Esophagus muscularis mucosa (tissue), 3 donors: ENCODE results near the gene KRT9.

Experiments used
- POLR2A ChIP-seq: fragments of 450-650 bp; IDR thresholded peaks from one replicate; pipeline ENCODE4 v1.6.1; 2017; ENCODE audit warnings: antibody characterized with exemption, moderate library complexity, mild to moderate bottlenecking, low read depth
- TF ChIP-seq, protein P1 (sequence below), 3 experiments: fragments of 200-600 bp in 2 of 3; fragments of 450-650 bp in 1 of 3; sonication (generic) in 2 of 3; IDR thresholded peaks; one replicate each; pipeline ENCODE4 v1.5.1; 2017 to 2019; ENCODE audit warnings: antibody characterized with exemption in 3 of 3, mild to moderate bottlenecking in 2 of 3, moderate library complexity in 1 of 3

DNA sequence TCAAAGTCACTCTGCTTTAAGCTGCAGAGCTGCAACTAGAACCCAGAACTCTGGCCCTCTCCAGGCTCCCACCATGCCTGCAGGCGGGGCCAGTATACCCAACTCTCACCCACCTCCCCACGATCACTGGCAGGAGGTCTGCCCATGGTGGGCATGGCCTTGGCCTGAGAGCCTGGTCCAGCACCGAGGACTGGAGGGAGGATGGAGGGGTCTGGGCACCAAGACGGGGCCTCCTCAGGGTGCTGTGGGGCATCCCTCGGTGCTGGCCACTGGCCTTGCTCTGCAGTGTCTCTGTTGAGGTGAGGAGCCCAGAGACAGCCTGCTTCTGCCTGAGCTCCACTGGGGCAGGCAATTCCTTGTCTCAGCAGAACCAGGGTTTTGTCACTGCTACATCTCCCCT is 42.2 kb upstream of the KRT9 start:
- TF ChIP-seq, protein P1, sequence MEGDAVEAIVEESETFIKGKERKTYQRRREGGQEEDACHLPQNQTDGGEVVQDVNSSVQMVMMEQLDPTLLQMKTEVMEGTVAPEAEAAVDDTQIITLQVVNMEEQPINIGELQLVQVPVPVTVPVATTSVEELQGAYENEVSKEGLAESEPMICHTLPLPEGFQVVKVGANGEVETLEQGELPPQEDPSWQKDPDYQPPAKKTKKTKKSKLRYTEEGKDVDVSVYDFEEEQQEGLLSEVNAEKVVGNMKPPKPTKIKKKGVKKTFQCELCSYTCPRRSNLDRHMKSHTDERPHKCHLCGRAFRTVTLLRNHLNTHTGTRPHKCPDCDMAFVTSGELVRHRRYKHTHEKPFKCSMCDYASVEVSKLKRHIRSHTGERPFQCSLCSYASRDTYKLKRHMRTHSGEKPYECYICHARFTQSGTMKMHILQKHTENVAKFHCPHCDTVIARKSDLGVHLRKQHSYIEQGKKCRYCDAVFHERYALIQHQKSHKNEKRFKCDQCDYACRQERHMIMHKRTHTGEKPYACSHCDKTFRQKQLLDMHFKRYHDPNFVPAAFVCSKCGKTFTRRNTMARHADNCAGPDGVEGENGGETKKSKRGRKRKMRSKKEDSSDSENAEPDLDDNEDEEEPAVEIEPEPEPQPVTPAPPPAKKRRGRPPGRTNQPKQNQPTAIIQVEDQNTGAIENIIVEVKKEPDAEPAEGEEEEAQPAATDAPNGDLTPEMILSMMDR (IDR thresholded peaks at IDR 0.05): no peak
- no peak for TF ChIP-seq POLR2A
